ENCODE measurements around the gene KIAA0319L. TPM values are rescaled to one million over a fixed set of nuclear protein-coding genes. Genes with fewer than 3 reads are reported as not detected.

Gene KIAA0319L
- total RNA-seq, 1 donor from 2014 or later: 44.9 TPM

DNA sequence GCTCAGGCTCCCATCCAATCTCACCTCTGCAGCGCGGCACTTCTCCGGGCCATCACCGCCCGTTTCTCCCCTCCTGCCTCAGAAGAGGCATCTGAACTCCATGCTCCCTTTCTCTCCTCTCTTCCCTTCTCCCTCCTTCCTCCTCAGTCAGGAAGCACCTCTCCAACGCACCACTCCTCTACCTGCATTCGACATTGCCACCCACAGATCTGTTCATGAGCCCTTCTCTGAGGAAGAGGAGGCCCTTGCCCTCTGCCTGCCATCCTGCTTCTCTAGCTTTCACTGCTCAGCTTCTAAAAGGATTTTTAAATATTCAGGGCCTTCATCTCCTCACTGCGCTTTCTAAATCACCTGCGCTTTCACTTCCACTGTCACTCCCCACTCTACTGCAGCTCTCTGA lies 120.0 kb downstream of the KIAA0319L start:
- Mint-ChIP-seq H3K4me3 (ENCODE audit: unreplicated experiment) (no peak overlapping the region), H3K4me1 (ENCODE audit: unreplicated experiment) (no peaks in the 10 kb centered on the region), H3K36me3 (ENCODE audit: unreplicated experiment) (peaks cover 41% of the 10 kb centered on the region), H3K9me3 (ENCODE audit: unreplicated experiment) (no peaks in the 10 kb centered on the region), H3K27me3 (ENCODE audit: unreplicated experiment) (no peaks in the 10 kb centered on the region), H3K27ac (ENCODE audit: unreplicated experiment) (no peak overlapping the region)
- DNase-seq (ENCODE audit: extremely low spot score, unreplicated experiment): peak; percentile 49
- no peak for TF ChIP-seq CTCF (IDR thresholded peaks at IDR 0.05)

- peaks cover 44% of the 10 kb centered on the region for H3K36me3 Mint-ChIP-seq (ENCODE audit: unreplicated experiment)
- H3K27ac Mint-ChIP-seq (ENCODE audit: unreplicated experiment): no peak overlapping the region
- no peaks in the 10 kb centered on the region for H3K4me1 Mint-ChIP-seq (ENCODE audit: unreplicated experiment)
- H3K27me3 Mint-ChIP-seq (ENCODE audit: unreplicated experiment): no peaks in the 10 kb centered on the region
- no peak for TF ChIP-seq CTCF (IDR thresholded peaks at IDR 0.05)
- no peak overlapping the region for H3K4me3 Mint-ChIP-seq (ENCODE audit: unreplicated experiment)
- peak; percentile 76 for DNase-seq (ENCODE audit: extremely low spot score, unreplicated experiment)
- no peaks in the 10 kb centered on the region for H3K9me3 Mint-ChIP-seq (ENCODE audit: unreplicated experiment)
These were observed 121.1 kb downstream of the KIAA0319L start for GRCh38 chr1:35436078-35436477.

DNA sequence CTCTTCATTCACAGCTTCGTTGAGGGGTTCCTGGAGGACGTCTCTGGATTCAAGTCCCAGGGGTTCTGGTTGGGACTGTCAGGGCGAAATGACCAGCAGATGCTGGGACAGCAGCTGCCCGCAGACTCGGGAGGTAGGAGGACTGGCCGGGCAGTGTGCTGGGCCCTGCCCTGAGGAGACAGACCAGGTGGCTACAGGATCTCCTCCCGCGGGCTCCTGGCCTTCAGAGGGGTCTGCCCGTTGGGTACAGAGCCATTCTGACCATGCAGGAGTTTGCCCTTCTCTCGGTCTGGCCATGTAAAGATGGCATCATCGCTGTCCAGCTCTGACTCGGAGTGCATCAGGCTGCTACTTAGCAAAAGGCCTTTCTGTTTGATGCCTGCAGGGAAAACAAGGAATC lies 122.5 kb downstream of the KIAA0319L start:
- H3K9me3 Mint-ChIP-seq (ENCODE audit: unreplicated experiment): no peaks in the 10 kb centered on the region
- no peaks in the 10 kb centered on the region for H3K27me3 Mint-ChIP-seq (ENCODE audit: unreplicated experiment)
- H3K4me3 Mint-ChIP-seq (ENCODE audit: unreplicated experiment): no peak overlapping the region
- TF ChIP-seq CTCF (IDR thresholded peaks at IDR 0.05): no peak
- H3K27ac Mint-ChIP-seq (ENCODE audit: unreplicated experiment): no peak overlapping the region
- no peaks in the 10 kb centered on the region for H3K4me1 Mint-ChIP-seq (ENCODE audit: unreplicated experiment)
- DNase-seq (ENCODE audit: extremely low spot score, unreplicated experiment): peak; percentile 69
- peaks cover 55% of the 10 kb centered on the region for H3K36me3 Mint-ChIP-seq (ENCODE audit: unreplicated experiment)

- no peaks in the 10 kb centered on the region for H3K27me3 Mint-ChIP-seq (ENCODE audit: unreplicated experiment)
- no peak for TF ChIP-seq CTCF (IDR thresholded peaks at IDR 0.05)
- no peak overlapping the region for H3K4me3 Mint-ChIP-seq (ENCODE audit: unreplicated experiment)
- no peak overlapping the region for H3K27ac Mint-ChIP-seq (ENCODE audit: unreplicated experiment)
- no peaks in the 10 kb centered on the region for H3K9me3 Mint-ChIP-seq (ENCODE audit: unreplicated experiment)
- H3K36me3 Mint-ChIP-seq (ENCODE audit: unreplicated experiment): peaks cover 50% of the 10 kb centered on the region
- DNase-seq (ENCODE audit: extremely low spot score, unreplicated experiment): peak; percentile 73
- H3K4me1 Mint-ChIP-seq (ENCODE audit: unreplicated experiment): no peaks in the 10 kb centered on the region
These were observed 123.5 kb downstream of the KIAA0319L start for GRCh38 chr1:35433714-35434113.

- H3K9me3 Mint-ChIP-seq (ENCODE audit: unreplicated experiment): no peaks in the 10 kb centered on the region
These were observed 125.0 kb downstream of the KIAA0319L start for GRCh38 chr1:35432231-35432630.

More at GRCh38 chr1:35432231-35432630, 125.0 kb downstream of the KIAA0319L start:
- no peaks in the 10 kb centered on the region for H3K4me1 Mint-ChIP-seq (ENCODE audit: unreplicated experiment)
- TF ChIP-seq CTCF (IDR thresholded peaks at IDR 0.05): no peak
- no peaks in the 10 kb centered on the region for H3K27me3 Mint-ChIP-seq (ENCODE audit: unreplicated experiment)
- DNase-seq (ENCODE audit: extremely low spot score, unreplicated experiment): peak; percentile 51
- no peak overlapping the region for H3K4me3 Mint-ChIP-seq (ENCODE audit: unreplicated experiment)
- no peak overlapping the region for H3K27ac Mint-ChIP-seq (ENCODE audit: unreplicated experiment)
- H3K36me3 Mint-ChIP-seq (ENCODE audit: unreplicated experiment): peaks cover 46% of the 10 kb centered on the region

All from osteocyte (in vitro differentiated cells).